Measurements from ENCODE around the gene GNL3L.
"Not testable (repeated sequence)": the region's sequence is repeated elsewhere in the genome, so short reads cannot be mapped to it uniquely, and the experiment has no call there.

GNL3L gene

DNA sequence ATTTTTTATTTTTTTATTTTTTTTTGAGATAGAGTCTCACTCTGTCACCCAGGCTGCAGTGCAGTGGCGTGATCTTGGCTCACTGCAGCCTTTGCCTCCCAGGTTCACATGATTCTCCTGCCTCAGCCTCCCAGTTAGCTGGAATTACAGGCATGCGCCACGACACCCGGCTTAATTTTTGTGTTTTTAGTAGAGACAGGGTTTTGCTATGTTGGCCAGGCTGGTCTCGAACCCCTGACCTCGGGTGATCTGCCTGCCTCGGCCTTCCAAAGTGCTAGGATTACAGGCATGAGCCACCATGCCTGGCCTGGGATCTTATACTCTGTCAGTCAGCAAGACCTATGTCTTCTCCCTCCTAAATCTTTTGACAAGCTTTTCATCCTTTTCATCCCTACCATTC lies 25.0 kb downstream of the GNL3L start:
- DNase-seq (ENCODE audit: low read depth, low spot score) = not testable (repeated sequence)

GRCh38 chrX:54560411-54560810 lies 30.4 kb downstream of the GNL3L start:
- no peak for DNase-seq (ENCODE audit: low read depth, low spot score)

GRCh38 chrX:54561622-54562021 lies 31.6 kb downstream of the GNL3L start:
- no peak for DNase-seq (ENCODE audit: low read depth, low spot score)

GRCh38 chrX:54564936-54565335 lies 34.9 kb downstream of the GNL3L start:
- DNase-seq (ENCODE audit: low read depth, low spot score) = no peak

GRCh38 chrX:54570332-54570731 lies 40.3 kb downstream of the GNL3L start:
- DNase-seq (ENCODE audit: low read depth, low spot score) = no peak

- DNase-seq (ENCODE audit: low read depth, low spot score) = not testable (repeated sequence)
These were observed 42.6 kb downstream of the GNL3L start for GRCh38 chrX:54572641-54573040.

DNA sequence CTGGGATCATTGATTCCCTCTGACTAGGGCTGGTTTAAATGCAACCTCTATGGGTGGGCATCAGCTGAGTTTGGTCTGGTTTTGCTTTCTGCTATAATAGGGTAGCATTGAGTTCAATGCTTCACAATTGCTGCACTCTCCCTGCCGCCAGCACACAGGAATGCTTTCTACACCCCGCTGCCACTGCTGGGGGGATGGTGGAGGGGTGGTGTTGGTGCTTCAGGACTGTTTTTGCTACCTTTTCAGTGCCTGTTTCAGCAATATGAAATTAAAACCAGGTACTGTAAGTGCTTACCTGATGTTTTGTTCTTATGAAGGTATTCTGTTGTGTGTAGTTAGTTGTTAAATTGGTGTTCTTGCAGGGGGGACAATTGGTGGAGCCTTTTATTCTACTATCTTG lies 67.7 kb downstream of the GNL3L start:
- DNase-seq (ENCODE audit: low read depth, low spot score) = no peak

GRCh38 chrX:54602563-54602962 lies 72.5 kb downstream of the GNL3L start:
- DNase-seq (ENCODE audit: low read depth, low spot score) = no peak
